Measurements from ENCODE around the gene TRAPPC3. TPM values are rescaled to one million over a fixed set of nuclear protein-coding genes. Genes with fewer than 3 reads are reported as not detected.

TRAPPC3 gene
- total and polyA plus RNA-seq, 9 of the 15 experiments (the other 6 are each of a cell fraction or from before 2014, with no cell fraction given) = 20.6 to 141 (median 112) TPM

GRCh38 chr1:36160949-36161485 is 11.7 kb upstream of the TRAPPC3 start (continued):
- TF ChIP-seq, protein P1, sequence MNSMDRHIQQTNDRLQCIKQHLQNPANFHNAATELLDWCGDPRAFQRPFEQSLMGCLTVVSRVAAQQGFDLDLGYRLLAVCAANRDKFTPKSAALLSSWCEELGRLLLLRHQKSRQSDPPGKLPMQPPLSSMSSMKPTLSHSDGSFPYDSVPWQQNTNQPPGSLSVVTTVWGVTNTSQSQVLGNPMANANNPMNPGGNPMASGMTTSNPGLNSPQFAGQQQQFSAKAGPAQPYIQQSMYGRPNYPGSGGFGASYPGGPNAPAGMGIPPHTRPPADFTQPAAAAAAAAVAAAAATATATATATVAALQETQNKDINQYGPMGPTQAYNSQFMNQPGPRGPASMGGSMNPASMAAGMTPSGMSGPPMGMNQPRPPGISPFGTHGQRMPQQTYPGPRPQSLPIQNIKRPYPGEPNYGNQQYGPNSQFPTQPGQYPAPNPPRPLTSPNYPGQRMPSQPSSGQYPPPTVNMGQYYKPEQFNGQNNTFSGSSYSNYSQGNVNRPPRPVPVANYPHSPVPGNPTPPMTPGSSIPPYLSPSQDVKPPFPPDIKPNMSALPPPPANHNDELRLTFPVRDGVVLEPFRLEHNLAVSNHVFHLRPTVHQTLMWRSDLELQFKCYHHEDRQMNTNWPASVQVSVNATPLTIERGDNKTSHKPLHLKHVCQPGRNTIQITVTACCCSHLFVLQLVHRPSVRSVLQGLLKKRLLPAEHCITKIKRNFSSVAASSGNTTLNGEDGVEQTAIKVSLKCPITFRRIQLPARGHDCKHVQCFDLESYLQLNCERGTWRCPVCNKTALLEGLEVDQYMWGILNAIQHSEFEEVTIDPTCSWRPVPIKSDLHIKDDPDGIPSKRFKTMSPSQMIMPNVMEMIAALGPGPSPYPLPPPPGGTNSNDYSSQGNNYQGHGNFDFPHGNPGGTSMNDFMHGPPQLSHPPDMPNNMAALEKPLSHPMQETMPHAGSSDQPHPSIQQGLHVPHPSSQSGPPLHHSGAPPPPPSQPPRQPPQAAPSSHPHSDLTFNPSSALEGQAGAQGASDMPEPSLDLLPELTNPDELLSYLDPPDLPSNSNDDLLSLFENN (IDR thresholded peaks at IDR 0.05; ENCODE audit: low read depth in 2 of 2, low read length in 2 of 2) = peak in 1 of 2 experiments; percentile 16; a peak in 1 of 4 replicates
- TF ChIP-seq ZNF436 (CRISPR knock-in tag; IDR thresholded peaks at IDR 0.05) (no peak), MYC (IDR thresholded peaks at IDR 0.05; ENCODE audit: low read depth, low read length) (peak; percentile 67), MYC (CRISPR knock-in tag; IDR thresholded peaks at IDR 0.05; ENCODE audit: borderline replicate concordance, low read depth) (no peak; the same call in 1 of the 2 replicates), BACH1 (tag; IDR thresholded peaks at IDR 0.05) (peak; percentile 67; the same call in 1 of the 2 replicates), NFIX (CRISPR knock-in tag; IDR thresholded peaks at IDR 0.05; ENCODE audit: low read depth) (no peak)
- TF ChIP-seq, protein P2, sequence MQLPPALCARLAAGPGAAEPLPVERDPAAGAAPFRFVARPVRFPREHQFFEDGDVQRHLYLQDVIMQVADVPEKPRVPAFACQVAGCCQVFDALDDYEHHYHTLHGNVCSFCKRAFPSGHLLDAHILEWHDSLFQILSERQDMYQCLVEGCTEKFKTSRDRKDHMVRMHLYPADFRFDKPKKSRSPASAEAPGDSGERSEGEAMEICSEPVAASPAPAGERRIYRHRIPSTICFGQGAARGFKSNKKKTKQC (CRISPR knock-in tag; IDR thresholded peaks at IDR 0.05) = no peak

Data from K562 (cell line).